ENCODE results near the gene REPIN1.

REPIN1 gene

DNA sequence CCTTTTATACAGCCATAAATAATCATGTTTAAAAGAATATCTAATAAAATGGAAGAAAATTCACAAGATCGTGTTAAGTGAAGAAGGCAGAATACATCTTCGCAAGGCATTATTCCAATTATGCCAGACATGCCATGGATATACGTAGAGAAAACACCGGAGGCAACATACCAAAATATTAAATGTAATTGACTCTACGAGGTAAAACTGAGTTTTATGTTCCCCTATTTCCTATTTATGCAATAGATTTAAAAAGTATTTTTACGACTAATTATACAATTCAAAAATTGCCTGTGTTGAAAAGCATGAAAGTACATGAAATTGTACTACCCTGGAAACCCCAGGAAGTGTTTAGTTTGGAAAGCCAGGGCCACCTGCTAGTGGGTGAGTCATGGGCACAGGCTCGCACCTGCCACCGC, 936 bp upstream of the REPIN1 start:
- DNase-seq (ENCODE audit: low read depth in 1 of 2, low spot score in 1 of 2) = peak in 1 of 2 experiments; percentile 66
- no peak for TF ChIP-seq JUND (IDR thresholded peaks at IDR 0.05; ENCODE audit: low read depth)
- in situ Hi-C loops (cut with HindIII; ENCODE audit: low pct_unique_long_range_greater_than_20kb, low sequenced_read_pairs) = no loop called here

DNA sequence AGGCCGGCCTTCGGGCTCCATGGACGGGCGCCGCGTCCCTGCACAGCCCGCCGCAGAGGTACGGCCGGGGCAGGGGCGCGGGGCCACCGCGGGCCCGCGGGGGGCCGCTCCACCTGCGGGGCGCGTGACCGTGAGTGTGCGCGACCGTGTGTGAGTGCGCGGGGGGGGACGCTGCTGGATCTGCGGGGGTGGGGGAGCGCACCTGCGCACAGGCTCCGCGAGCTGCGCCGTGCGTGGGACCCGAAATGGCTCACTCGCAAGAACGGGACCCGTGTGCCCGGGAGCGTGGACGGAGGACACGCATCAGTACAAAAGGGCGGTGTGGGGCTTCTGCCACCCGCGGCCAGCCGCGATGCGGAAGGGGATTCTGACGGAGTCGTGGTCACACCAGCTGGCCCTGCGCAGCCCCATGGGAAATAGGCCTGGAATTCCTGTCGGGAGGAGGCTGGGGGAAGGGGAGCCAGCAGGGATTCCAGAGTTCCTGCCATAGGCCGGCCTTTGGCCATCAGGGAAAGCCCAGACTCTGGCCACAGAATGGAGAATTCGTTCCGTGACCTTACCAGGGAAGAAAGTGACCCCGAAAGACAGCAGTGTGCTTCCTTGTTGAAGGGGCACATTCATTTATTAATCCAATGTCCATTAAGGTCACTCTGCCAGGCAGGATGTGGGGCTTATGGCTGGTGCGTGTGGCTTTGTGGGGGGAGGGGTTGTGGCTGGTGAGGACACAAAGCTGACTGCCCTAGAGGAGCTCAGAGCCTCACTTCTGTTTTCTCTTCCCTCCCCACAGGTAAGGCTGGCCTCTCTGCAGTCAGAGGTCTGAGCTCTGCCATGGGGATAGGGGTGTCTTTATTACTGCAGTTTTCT, 494 bp downstream of the REPIN1 start:
- no peak for TF ChIP-seq JUND (IDR thresholded peaks at IDR 0.05; ENCODE audit: low read depth)
- in situ Hi-C loops (cut with HindIII; ENCODE audit: low pct_unique_long_range_greater_than_20kb, low sequenced_read_pairs) = no loop called here
- peak; percentile 42 to 70 for DNase-seq (ENCODE audit: low read depth in 1 of 2, low spot score in 1 of 2)

DNA sequence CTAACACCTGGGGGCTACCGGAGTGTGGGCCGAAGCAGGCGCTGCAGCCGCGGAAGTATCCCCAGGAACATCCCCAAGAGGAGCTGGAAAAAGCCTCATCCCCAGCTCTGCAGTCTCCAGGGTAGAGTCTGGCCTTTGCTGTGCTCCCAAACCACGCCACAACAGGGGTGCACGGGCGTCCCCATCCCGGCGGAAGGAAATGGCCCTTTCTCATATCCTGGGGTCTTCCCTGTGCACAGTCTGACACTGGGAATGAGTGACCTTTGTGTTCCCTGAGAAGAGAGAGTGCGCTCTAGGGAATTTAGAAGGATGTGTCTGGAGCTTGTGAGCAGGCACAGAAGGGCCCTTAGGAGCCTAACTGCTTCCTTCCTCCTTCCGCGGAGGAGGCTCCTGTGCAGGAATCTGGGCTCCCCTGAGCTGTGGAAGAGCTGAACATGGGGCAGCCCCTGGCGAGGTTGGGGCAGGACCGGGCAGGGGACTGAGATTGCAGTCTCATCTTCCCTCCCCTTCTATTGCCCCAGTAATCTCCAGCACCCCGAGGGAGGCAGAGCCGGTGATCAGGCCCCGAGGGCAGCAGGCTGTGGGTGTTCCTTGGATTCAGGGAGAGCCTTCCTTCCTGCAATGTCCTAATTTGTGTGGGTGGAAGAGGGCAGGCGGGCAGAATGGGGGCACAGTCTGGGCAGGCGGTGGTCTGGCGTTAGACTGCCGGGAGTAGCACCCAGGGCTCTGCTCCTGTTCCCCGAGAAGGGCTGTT, 1.3 kb downstream of the REPIN1 start:
- in situ Hi-C loops (cut with HindIII; ENCODE audit: low pct_unique_long_range_greater_than_20kb, low sequenced_read_pairs) = no loop called here
- no peak for TF ChIP-seq JUND (IDR thresholded peaks at IDR 0.05; ENCODE audit: low read depth)
- no peak for DNase-seq (ENCODE audit: low read depth in 1 of 2, low spot score in 1 of 2)

DNA sequence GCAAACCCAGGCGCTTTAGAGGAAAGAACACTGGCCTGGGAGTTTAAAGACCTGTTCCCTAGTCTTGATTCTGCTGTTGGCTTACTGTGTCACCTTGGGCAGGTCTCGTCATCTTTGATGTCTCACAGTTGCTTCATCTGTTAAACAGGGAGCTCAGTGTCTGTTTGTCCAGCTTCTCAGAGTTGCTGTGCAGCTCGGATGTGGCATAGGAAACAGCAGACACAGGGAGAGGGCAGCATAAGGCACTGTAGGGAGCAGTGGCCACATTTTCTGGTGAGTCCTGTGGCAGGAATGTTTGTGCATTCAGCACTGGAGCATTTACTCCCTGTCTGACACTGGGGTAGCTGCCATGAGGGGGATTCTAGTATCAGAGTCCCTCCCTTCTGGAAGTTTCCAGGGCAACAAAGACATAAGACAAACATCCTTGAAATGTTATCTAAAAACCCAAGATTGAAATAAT, 2.0 kb downstream of the REPIN1 start:
- TF ChIP-seq JUND (IDR thresholded peaks at IDR 0.05; ENCODE audit: low read depth) = no peak
- DNase-seq (ENCODE audit: low read depth in 1 of 2, low spot score in 1 of 2) = no peak
- in situ Hi-C loops (cut with HindIII; ENCODE audit: low pct_unique_long_range_greater_than_20kb, low sequenced_read_pairs) = no loop called here

DNA sequence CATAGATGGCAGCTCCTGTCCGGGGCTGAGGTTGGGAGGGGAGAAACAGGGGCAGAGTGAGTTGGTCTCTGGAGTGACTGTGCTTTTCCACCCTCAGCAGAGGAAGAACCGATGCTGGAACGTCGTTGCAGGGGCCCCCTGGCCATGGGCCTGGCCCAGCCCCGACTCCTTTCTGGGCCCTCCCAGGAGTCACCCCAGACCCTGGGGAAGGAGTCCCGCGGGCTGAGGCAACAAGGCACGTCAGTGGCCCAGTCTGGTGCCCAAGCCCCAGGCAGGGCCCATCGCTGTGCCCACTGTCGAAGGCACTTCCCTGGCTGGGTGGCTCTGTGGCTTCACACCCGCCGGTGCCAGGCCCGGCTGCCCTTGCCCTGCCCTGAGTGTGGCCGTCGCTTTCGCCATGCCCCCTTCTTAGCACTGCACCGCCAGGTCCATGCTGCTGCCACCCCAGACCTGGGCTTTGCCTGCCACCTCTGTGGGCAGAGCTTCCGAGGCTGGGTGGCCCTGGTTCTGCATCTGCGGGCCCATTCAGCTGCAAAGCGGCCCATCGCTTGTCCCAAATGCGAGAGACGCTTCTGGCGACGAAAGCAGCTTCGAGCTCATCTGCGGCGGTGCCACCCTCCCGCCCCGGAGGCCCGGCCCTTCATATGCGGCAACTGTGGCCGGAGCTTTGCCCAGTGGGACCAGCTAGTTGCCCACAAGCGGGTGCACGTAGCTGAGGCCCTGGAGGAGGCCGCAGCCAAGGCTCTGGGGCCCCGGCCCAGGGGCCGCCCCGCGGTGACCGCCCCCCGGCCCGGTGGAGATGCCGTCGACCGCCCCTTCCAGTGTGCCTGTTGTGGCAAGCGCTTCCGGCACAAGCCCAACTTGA, 2.7 kb downstream of the REPIN1 start:
- no peak for DNase-seq (ENCODE audit: low read depth in 1 of 2, low spot score in 1 of 2)
- no peak for TF ChIP-seq JUND (IDR thresholded peaks at IDR 0.05; ENCODE audit: low read depth)
- in situ Hi-C loops (cut with HindIII; ENCODE audit: low pct_unique_long_range_greater_than_20kb, low sequenced_read_pairs) = no loop called here

DNA sequence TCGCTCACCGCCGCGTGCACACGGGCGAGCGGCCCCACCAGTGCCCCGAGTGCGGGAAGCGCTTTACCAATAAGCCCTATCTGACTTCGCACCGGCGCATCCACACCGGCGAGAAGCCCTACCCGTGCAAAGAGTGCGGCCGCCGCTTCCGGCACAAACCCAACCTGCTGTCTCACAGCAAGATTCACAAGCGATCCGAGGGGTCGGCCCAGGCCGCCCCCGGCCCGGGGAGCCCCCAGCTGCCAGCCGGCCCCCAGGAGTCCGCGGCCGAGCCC, 3.3 kb downstream of the REPIN1 start:
- no peak for DNase-seq (ENCODE audit: low read depth in 1 of 2, low spot score in 1 of 2)
- no peak for TF ChIP-seq JUND (IDR thresholded peaks at IDR 0.05; ENCODE audit: low read depth)
- in situ Hi-C loops (cut with HindIII; ENCODE audit: low pct_unique_long_range_greater_than_20kb, low sequenced_read_pairs) = no loop called here

DNA sequence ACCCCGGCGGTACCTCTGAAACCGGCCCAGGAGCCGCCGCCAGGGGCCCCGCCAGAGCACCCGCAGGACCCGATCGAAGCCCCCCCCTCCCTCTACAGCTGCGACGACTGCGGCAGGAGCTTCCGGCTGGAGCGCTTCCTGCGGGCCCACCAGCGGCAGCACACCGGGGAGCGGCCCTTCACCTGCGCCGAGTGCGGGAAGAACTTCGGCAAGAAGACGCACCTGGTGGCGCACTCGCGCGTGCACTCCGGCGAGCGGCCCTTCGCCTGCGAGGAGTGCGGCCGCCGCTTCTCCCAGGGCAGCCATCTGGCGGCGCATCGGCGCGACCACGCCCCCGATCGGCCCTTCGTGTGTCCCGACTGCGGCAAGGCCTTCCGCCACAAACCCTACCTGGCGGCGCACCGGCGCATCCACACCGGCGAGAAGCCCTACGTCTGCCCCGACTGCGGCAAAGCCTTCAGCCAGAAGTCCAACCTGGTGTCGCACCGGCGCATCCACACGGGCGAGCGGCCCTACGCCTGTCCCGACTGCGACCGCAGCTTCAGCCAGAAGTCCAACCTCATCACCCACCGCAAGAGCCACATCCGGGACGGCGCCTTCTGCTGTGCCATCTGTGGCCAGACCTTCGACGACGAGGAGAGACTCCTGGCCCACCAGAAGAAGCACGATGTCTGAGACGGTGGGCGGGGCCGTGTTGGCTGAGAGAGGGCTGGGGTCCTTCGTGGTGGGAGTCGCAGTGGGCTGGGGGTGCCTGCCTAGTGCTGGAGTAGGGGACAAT, 3.8 kb downstream of the REPIN1 start:
- in situ Hi-C loops (cut with HindIII; ENCODE audit: low pct_unique_long_range_greater_than_20kb, low sequenced_read_pairs) = no loop called here
- no peak for TF ChIP-seq JUND (IDR thresholded peaks at IDR 0.05; ENCODE audit: low read depth)
- DNase-seq (ENCODE audit: low read depth in 1 of 2, low spot score in 1 of 2) = no peak

DNA sequence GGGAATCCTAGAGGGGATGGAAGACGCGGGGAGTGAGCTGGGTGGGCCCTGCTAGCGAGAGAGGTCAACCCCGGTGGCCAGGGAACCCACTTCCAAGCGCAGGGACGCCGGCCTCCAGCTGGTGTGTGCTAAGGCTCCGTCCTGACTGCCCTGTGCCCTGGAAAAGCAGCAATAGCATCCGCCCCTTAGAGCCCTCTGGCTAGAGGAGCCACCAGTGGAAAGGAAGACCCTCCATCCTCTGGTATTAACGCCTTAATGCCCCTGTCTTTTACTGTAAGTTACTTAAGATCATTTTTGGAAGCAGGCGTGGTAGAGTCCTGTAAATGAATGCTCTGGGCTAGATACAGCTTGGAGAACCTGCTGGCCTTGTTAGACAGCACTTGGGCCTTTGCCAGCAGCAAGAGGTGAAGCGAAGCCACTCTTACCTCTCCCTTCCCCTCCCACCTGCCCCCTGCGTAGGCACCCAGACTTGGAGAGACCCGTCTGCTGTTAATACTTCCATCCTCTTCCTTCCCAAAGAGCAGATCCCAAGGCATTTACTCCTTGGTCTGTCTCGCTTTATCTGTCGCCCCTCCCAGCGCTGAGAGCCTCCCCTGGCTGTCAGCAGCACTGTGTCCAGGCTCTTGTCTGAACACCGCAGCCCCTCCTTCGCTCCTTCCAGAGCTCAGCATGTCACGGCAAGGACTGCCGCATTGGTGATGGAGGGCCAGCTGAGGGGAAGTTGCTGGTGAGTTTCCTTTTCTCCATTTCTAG, 4.6 kb downstream of the REPIN1 start:
- peak; percentile 62 to 82 for DNase-seq (ENCODE audit: low read depth in 1 of 2, low spot score in 1 of 2)
- TF ChIP-seq JUND (IDR thresholded peaks at IDR 0.05; ENCODE audit: low read depth) = no peak
- in situ Hi-C loops (cut with HindIII; ENCODE audit: low pct_unique_long_range_greater_than_20kb, low sequenced_read_pairs) = no loop called here

DNA sequence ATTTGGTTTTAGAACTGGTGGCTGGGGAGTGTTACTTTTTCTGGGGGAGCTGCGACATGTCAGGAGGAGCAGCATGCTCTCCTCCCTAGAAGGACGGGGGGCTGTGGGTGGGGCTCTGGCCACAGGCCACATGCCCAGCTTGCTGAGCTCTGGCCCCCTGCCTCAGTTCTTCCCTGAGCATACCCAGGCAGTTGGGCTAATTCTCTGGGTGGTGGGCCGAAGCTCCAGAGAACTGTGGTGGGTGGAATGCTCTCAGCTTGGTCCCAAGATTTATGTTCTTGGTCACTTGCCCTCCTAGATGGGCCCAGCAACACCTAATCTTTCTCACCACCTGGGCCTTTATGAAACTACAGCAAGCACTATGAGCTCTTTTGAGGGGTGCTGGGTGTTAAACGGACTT, 5.4 kb downstream of the REPIN1 start:
- in situ Hi-C loops (cut with HindIII; ENCODE audit: low pct_unique_long_range_greater_than_20kb, low sequenced_read_pairs) = no loop called here
- DNase-seq (ENCODE audit: low read depth in 1 of 2, low spot score in 1 of 2) = no peak
- no peak for TF ChIP-seq JUND (IDR thresholded peaks at IDR 0.05; ENCODE audit: low read depth)

DNA sequence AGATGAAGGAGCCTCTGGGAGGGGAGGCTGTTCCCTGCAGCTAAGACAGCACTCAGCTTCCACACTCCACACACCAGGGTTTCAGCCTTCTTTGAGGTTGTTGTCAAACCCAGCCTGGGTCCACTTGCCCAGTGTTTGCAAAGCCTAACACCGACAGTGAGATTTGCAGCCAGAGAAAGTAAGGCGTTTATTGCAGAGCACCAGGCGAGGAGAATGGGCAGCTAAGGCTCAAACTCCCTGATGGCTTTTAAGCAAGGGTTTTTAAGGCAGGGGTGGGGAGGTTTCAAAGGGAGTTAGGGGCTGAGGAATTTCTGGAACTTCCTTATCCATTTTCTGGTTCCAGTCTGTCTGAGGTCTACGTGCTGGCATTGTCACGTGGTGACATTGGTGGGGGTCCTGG, 5.8 kb downstream of the REPIN1 start:
- no peak for DNase-seq (ENCODE audit: low read depth in 1 of 2, low spot score in 1 of 2)
- no peak for TF ChIP-seq JUND (IDR thresholded peaks at IDR 0.05; ENCODE audit: low read depth)
- in situ Hi-C loops (cut with HindIII; ENCODE audit: low pct_unique_long_range_greater_than_20kb, low sequenced_read_pairs) = no loop called here
